HG02759 (cell line): Measurements from ENCODE around the gene ZER1.

ENCODE experiments used
- ATAC-seq: cut with Tn5 transposase; IDR thresholded peaks from one replicate; pipeline ENCODE4 v1.9.1; 2021; ENCODE audit warnings: mild to moderate bottlenecking, moderate library complexity; ENCODE audit not compliant: unreplicated experiment

Gene ZER1

GRCh38 chr9:128743421-128743820 is 28.3 kb downstream of the ZER1 start:
- ATAC-seq, result no peak

- ATAC-seq, result no peak
These were observed 29.3 kb downstream of the ZER1 start for GRCh38 chr9:128742401-128742800.

- no peak for ATAC-seq
These were observed 36.4 kb downstream of the ZER1 start for GRCh38 chr9:128735373-128735772.

- no peak for ATAC-seq
These were observed 38.5 kb downstream of the ZER1 start for GRCh38 chr9:128733256-128733655.

- ATAC-seq, result no peak
These were observed 39.2 kb downstream of the ZER1 start for GRCh38 chr9:128732576-128732975.

GRCh38 chr9:128731691-128732090 is 40.0 kb downstream of the ZER1 start:
- ATAC-seq, result no peak

GRCh38 chr9:128731093-128731492 is 40.6 kb downstream of the ZER1 start:
- no peak for ATAC-seq

GRCh38 chr9:128729766-128730517 is 41.8 kb downstream of the ZER1 start:
- ATAC-seq, result no peak

GRCh38 chr9:128729302-128729701 is 42.4 kb downstream of the ZER1 start:
- no peak for ATAC-seq

GRCh38 chr9:128728298-128728697 is 43.4 kb downstream of the ZER1 start:
- no peak for ATAC-seq

GRCh38 chr9:128727640-128728248 is 44.0 kb downstream of the ZER1 start:
- ATAC-seq, result no peak

- ATAC-seq, result no peak
These were observed 46.9 kb downstream of the ZER1 start for GRCh38 chr9:128724744-128725211.

GRCh38 chr9:128723866-128724743 is 47.6 kb downstream of the ZER1 start, which contains the start of gene ZDHHC12:
Gene ZDHHC12 (minus strand): TSS chr9:128724127. CDS start chr9:128724093, 34 bp downstream.
- peak; percentile 95 for ATAC-seq

- no peak for ATAC-seq
These were observed 48.3 kb downstream of the ZER1 start for GRCh38 chr9:128723352-128723865.

GRCh38 chr9:128722380-128723351 is 49.1 kb downstream of the ZER1 start:
- ATAC-seq, result no peak

GRCh38 chr9:128721487-128722010 is 50.2 kb downstream of the ZER1 start:
- ATAC-seq, result no peak

- no peak for ATAC-seq
These were observed 50.8 kb downstream of the ZER1 start for GRCh38 chr9:128720841-128721486.

- ATAC-seq, result no peak
These were observed 51.7 kb downstream of the ZER1 start for GRCh38 chr9:128719919-128720605.

- no peak for ATAC-seq
These were observed 53.3 kb downstream of the ZER1 start for GRCh38 chr9:128718475-128718874.
